DMS 273 (cell line): ENCODE data around the gene CDC34.

Experiments used
- DNase-seq: peaks from one replicate; lab custom pipeline; 2025; ENCODE audit not compliant: unreplicated experiment; lab: John Stamatoyannopoulos, UW

CDC34 gene, protein sequence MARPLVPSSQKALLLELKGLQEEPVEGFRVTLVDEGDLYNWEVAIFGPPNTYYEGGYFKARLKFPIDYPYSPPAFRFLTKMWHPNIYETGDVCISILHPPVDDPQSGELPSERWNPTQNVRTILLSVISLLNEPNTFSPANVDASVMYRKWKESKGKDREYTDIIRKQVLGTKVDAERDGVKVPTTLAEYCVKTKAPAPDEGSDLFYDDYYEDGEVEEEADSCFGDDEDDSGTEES

GRCh38 chr19:531753-532560, at the start of gene CDC34:
CDC34 (plus strand) TSS chr19:531760; CDS start chr19:531932, 172 bp downstream.
- DNase-seq = peak; percentile 70

GRCh38 chr19:482186-483041, 49.1 kb upstream of the CDC34 start:
- DNase-seq = no peak

DNA sequence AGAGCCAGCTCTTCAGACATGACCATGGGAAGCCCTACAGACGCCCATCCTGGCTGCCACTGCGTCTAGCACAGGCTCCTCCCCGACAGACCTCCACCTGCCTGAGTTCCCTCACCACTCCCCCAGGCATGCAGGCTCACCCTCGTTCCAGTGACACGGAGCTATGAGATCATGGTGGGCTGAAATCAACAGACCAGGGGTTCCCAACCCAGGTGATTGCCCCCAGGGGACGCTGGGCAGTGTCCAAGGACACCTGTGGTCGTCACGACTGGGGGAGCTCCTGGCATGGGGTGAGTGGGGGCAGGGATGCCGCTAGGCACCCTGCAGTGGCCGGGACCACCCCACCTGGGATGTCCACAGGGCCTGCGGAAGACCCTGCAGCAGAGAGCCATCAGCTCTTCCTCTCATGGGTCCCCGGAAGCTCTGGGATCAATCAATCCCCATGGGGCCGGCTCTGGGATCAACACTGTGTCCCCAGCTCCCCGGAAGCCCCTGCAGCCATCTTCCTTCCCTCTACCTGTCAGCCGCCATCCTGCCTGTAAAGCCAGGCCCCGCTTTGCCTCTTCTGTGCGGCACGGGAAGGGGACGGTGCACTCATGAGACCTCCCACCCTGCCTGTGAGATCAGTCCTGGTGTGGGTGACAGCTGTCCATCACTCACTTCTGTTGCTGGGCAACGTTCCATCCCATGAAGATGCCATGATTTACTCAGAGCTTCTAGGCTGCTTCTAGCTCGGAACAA, 48.1 kb upstream of the CDC34 start:
- DNase-seq = no peak

- no peak for DNase-seq
These were observed 47.1 kb upstream of the CDC34 start for GRCh38 chr19:484494-484893.

DNA sequence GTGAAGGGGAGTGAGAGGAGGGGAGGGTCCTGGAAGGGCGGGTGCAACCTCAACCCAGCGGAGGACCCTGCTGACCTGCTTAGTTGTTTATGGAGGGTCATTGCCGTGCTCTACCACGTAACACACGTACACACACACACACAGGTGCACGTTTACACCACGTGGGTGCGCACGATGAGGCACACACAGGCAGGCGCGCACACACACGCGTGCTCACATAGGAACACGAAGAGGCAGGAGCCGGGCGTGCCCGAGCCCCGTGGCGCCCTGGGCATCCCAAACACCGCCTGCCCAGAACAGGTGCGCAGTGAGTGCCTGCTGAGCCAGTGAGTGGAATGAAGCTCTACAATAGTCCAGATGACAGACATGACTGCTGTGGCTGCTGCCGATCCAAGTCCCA, 46.5 kb upstream of the CDC34 start:
- peak; percentile 63 for DNase-seq

DNA sequence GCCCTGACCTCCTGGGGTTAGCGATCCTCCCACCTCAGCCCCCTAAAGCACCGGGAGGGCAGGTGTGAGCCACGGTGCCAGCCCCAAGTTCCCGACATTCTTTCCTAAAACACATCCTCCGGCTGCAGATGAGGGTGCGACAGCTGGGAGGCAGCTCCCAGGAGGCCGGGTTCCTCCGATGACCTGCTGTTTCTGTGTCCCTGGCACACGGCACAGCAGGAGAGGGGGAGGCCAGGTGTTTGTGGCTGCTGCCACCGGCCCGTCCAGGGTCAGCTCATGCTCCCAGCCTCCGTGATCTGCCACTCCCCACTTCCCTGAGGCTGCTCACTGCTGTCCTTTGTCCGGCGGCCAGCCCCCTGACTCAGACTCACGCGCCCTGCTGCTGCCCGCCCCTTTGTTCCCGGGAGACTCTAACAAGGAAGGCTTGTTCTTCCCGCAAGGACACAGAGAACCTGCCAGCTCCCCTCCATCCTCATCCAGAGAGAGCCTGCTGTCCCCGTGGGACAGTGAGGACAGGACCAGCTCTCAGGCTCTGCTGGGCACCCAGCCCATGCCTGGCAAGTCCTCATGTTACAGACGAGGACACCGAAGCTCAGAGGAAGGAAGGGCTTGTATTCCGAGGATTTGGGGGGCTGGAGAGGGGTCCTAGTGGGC, 45.9 kb upstream of the CDC34 start:
- DNase-seq = no peak

DNA sequence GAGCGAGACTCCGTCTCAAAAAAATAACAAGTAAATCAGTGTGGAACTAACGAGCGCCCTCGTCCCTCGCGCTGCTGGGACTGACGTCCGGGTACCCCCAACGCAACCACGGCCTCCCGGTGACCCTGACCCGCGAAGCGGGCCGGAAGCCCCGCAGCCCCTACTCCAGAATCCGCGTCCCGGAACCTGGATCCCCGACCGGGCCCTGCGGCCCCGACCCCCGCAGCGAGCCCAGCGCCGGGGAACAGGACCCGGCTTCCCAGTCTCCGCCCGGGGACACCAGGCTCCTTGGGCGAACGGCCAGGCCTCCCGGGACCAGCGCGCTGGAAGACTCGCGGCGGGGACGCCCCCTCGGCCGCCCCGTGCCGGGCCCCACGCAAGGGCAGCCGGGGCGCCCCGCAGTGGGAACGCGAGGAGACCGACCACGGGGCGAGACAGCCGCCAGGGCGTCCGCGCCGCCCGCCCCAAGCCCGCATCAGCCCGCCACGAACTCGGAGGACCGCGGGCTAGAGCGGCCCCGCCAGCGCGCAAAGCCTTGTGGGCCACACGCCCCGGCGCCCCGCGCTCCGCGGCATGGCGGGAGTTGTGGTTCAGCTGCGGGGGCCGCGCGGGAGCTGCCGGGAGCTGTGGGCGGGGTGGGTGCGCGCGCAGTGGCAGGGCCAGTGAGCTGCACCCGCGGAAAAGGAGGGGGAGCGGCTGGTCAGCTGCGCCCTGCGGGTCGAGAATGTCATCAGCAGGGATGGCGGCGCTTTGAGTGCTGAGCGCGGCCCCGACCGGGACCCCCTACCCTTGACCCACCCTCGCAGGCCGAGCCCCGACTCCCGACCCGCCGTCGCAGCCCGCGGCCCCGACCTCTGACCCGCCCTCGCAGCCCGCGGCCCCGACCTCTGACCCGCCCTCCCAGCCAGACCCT, 42.8 kb upstream of the CDC34 start:
- peak; percentile 98 for DNase-seq

DNA sequence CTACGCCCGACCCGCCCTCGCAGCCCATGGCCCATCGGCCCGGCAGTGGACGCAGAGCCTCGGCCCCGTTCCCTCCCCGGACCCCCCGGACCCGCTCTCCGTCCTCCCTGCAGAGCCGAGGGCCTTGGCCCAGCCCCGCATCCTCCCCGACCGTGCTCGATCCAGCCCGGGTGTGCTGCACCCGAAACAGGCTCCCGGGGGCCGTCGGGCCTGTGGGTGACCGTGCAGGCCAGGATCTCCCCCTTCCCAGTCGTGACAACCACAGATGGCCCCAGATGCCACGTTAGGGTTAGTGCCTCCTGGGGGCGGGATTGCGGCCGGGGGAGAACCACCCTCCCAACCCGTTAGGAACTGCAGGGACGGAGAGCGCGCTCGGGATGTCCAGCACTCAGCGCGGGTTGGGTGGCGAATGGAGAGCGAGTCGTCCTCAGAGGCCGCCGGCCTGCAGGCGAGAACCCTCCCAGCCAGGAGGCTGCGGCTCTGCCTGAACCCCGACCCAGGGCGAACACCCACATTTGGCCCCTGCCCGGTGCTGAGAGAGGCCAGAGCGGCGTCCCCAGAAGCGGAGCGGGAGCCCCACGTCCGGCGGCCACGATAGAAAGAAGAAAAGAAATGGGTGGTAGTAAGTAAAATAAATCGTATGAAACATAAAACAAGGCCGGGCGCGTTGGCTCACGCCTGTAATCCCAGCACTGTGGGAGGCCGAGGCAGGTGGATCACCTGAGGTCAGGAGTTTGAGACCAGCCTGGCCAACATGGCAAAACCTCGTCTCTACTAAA, 42.0 kb upstream of the CDC34 start:
- no peak for DNase-seq

DNA sequence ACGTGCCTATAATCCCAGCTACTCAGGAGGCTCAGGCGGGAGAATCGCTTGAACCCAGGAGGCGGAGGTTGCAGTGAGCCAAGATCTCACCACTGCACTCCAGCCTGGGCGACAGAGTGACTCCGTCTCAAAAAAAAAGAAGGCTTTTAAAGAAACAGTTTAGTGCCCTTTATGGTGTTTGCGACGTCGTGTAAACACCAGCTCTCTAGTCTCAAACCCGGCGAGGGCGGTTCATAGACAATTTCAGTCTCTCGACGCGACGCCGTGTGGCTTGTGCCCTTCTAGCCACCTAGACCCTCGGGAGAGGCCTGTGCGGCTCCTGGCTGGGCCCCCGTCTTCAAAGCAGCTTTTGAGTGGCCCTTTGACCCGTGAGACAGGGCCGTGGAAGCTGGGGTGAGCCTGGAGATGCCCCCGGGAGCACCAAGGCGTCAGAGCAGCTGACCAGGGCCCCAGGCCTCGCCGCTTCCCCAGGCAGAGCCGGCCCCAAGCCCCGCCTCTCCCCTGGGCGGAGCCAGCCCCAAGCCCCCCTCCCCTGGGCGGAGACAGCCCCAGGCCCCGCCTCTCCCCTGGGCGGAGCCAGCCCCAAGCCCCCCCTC, 40.3 kb upstream of the CDC34 start:
- DNase-seq = no peak

DNA sequence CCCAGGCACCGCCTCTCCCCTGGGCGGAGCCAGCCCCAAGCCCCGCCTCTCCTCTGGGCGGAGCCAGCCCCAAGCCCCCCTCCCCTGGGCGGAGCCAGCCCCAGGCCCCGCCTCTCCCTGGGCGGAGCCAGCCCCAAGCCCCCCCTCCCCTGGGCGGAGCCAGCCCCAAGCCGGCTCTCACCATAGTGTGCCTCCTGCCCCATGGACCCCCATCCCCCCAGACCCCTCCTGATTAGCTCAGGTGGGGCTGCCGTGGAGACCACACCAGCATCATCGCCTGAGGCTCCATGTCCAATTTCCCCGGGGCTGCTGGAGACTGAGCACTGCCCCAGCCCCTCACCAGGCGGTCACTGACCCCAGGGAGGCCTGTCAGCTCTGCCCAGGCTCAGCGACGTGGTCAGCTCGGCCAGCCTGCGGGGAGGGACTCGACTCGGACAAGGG, 39.4 kb upstream of the CDC34 start:
- no peak for DNase-seq

- no peak for DNase-seq
These were observed 38.0 kb upstream of the CDC34 start for GRCh38 chr19:493391-494170.

DNA sequence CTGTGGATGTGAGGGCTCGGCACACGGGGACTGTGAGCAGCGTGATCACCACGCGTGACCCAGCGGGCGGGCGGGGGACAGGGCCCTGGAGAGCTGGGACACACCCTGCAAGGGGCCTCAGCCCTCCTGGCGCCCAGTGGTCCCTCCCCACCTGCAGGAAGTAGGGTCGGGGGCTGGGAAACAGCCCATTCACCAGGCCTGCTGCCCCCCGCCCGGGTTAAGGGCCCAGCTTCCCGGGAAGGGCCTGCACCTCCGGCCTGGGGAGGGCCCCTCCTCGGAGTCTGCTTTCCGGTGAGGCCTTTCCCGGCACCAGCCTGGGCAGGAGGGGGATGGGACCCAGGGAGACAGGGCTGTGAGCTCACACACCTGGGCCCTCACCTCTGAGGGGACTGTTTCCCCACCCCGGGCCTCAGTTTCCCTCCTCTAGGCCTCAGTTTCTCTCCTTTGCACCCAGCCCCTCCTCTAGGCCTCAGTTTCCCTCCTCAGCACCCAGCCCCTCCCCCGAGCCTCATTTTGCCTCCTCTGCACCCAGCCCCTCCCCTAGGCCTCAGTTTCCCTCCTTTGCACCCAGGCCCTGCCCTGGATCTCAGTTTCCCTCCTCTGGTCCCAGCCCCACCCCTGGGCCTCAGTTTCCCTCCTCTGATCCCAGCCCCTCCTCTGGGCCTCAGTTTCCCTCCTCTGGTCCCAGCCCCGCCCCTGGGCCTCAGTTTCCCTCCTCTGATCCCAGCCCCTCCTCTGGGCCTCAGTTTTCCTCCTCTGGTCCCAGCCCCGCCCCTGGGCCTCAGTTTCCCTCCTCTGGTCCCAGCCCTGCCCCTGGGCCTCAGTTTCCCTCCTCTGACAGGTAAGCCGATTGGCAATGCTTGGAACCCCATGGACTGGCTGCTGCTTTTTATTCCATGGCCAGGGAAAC, 37.1 kb upstream of the CDC34 start:
- DNase-seq = no peak

- no peak for DNase-seq
These were observed 36.5 kb upstream of the CDC34 start for GRCh38 chr19:495081-495401.

DNA sequence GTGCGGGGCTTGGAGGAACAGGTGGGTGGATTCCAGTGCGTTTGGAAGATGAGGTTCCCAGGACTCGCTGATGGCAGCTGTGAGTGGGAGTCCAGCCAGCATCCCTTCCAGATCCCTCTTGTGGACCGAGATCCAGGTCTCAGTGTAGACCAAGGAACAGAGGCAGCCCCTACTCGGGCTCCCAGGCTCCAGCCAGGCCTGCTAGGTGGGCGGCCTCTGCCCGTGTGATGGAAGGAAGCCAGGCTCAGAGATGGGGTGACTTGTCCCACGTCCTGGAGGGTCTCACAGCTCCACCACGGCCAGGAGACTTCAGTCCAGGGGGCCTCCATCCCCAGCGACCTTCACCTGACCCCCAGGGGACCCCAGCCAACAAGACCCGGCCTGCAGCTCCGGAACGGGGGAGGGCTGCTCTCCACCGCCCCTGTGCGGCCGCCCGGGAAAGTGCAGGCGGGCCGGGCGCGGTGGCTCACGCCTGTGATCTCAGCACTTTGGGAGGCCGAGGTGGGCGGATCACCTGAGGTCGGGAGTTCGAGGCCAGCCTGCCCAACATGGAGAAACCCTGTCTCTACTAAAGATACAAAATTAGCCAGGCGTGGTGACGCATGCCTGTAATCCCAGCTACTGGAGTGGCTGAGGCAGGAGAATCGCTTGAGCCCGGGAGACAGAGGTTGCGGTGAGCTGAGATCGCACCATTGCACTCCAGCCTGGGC, 36.0 kb upstream of the CDC34 start:
- peak; percentile 94 for DNase-seq

DNA sequence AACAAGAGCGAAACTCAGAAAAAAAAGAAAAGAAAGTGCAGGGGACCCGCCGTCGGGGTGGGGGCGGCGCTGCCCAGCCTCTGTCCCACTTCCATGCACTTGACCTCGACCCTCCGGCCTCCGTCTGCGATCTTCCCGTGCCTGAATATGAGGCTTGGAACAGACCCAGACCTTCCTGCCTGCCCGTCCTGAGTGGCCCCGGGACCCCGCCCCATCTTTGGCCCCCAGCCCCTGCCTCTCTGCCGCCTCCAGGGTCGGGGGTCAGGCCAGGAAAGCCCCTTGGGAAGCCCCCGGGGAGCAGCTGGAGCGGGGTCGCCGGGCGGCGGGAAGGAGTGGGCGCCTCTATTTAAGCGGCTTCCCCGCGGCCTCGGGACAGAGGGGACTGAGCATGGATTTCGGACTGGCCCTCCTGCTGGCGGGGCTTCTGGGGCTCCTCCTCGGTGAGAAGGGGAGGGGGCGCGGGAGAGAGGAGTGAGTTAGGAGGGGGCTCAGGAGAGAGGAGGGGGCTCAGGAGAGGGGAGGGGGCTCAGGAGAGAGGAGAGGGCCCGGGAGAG, 35.4 kb upstream of the CDC34 start, which contains the start of gene MADCAM1:
Gene MADCAM1, plus strand, starts transcription at position 375 of the 554 bp plus-strand sequence. Its CDS starts 14 bp downstream, at position 389.
- no peak for DNase-seq
